Uterus (tissue), 2 donors: ENCODE data around the gene ZNF587.

ENCODE experiments used
- CTCF ChIP-seq, 4 experiments: fragments of 200-600 bp in 2 of 4; fragments of 450-650 bp in 2 of 4; sonication (generic) in 2 of 4; IDR thresholded peaks; one replicate each; pipeline ENCODE4 v1.5.1; 2016 to 2019; ENCODE audit warnings: antibody characterized with exemption in 4 of 4, mild to moderate bottlenecking in 2 of 4, moderate library complexity in 1 of 4
- POLR2A ChIP-seq, 2 donors: fragments of 450-650 bp; IDR thresholded peaks; one replicate each; pipeline ENCODE4 v1.6.1; 2016; ENCODE audit warnings: antibody characterized with exemption in 2 of 2, mild to moderate bottlenecking in 1 of 2, moderate library complexity in 1 of 2

GRCh38 chr19:57803594-57804325, 45.9 kb upstream of the ZNF587 start:
- TF ChIP-seq CTCF (IDR thresholded peaks at IDR 0.05) = no peak
- TF ChIP-seq POLR2A (IDR thresholded peaks at IDR 0.05) = no peak
